Activated effector memory CD4-positive, alpha-beta T cell treated with anti-CD3 and anti-CD28 coated beads, Interleukin-2, amount 50 U/mL, for 16 hours (primary cell): ENCODE data around the gene TEX30.
"Not testable (repeated sequence)": the region's sequence is repeated elsewhere in the genome, so short reads cannot be mapped to it uniquely, and the experiment has no call there.

Experiments
- DNase-seq: peaks from one replicate; pipeline ENCODE4 v3.0.0-alpha.2; 2020

TEX30 gene

GRCh38 chr13:102773441-102774213 lies at the start of gene TEX30:
TSS of gene TEX30 (minus strand) at chr13:102773786. CDS start at chr13:102770026, 3,760 bp downstream.
- DNase-seq, result peak; percentile 95

DNA sequence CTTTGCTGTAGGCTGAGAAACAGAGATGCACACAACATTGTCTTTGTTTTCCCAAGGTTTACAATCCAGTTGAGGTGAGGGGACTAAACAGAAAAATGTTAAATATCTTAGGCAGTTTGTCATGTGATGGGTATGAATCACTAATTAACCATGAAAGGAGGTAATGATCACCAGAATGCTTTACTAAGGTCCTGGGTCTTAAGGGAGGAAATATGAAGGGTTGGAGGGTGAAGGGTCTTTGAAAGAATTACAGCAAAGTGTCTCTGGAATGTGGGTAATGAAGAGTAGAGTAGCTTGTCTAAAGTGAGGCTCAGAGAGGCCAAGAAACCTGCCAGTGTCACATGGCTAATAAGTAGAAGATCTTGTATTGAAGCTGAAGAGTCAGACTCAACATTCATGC lies 44.3 kb upstream of the TEX30 start:
- no peak for DNase-seq

DNA sequence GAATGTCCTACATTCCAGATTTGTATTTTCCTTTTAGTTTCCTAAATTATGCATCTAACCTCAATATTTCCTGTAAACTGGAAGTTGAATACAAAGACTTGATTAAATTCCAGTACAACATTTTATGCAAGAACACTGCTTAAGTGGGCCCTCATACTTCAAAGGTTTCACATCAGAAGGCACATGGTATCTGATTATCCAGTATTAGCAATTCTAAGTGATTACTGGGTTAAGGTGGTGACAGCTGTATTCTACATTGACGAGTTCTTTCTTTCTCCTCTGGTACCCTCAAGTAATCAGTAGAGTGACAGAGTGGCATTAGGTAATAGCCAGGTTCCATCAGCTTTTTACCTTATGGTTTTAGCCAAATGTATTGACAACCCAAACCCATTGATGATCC lies 43.7 kb upstream of the TEX30 start:
- DNase-seq, result no peak

DNA sequence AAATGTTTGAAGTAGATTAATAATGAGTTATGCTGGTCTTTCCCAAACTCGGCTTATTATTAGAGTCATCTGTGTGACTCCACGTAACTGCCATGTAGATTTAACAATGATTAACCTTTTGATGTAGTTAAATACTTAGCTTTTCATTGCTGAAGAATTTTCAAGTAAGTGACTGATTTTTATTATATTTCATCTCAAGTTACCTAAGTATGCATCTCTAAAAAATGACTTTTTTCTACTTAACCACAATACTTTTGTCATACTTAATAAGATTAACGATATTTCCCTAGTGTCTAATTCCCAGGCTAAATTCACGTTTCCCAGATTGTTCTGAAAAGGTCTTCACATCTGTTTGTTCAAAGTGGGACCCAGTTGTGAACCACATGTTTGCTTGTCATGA lies 43.1 kb upstream of the TEX30 start:
- no peak for DNase-seq

GRCh38 chr13:102815788-102816187 lies 42.2 kb upstream of the TEX30 start:
- DNase-seq, result no peak

DNA sequence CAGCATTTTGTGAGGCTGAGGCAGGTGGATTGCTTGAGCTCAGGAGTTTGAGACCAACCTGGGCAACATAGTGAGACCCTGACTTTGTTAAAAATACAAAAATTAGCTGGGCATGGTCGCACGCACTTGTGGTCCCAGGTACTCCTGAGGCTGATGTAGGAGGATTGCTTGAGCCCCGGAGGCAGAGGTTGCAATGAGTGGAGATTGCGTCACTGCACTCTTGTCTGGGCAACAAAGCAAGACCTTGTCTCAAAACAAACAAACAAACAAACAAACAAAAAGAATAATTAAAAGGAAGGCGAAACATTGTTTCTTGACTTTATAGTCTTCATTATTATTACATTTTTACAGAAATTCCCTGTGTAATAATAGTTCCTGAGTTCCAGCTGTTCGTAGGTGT lies 41.2 kb upstream of the TEX30 start:
- DNase-seq, result no peak

GRCh38 chr13:102814025-102814607 lies 40.5 kb upstream of the TEX30 start:
- DNase-seq, result no peak

DNA sequence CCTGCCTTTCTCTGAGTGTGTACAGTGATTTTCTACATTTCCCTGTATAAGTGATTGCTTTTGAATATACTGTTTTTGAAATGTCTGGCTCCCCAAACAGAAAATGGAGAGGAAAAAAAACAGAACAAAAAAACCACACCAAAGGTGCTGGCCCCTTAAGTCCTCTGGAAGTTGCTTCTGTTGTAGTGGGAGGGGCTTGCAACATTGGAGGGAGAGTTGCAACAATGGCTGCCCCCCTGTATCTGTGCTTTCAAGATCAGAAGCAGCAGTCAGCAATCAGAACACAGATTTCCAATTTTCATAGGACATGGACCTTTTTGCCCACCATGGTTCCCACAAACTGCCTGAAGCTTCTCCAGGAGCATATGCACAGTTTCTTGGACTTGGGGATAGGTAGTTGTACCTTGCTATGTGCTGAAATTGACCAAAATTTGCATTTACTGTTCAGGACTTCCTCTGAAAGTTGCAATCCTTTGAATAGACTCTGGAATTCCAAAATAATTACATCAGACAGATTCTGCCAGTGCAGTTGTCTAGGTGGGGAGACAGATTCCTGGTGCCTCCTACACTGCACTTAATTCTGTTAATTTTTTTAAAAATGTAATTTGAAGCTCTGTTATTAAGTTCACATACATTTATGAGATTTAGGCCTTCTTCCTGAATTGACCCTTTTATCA lies 39.2 kb upstream of the TEX30 start:
- no peak for DNase-seq

GRCh38 chr13:102807699-102808098 lies 34.1 kb upstream of the TEX30 start:
- DNase-seq, result no peak

DNA sequence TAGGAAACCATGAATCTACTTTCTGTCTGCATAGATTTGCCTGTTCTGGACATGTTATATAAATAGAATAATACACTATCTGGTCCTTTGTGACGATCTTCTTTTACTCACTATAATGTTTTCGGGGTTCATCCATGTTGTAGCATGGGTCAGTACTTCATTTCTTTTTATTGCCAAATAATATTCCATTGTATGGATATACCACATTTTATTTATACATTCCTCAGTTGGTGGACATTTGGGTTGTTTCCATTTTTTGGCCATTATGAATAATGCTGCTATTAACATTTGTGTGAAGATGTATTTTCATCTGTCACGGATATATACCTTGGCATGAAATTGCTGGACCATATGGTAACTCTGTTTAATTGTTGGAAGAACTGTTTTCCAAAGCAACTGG lies 32.1 kb upstream of the TEX30 start:
- DNase-seq, result no peak

- DNase-seq, result peak; percentile 93
Measured at GRCh38 chr13:102800145-102801041, 26.8 kb upstream of the TEX30 start.

DNA sequence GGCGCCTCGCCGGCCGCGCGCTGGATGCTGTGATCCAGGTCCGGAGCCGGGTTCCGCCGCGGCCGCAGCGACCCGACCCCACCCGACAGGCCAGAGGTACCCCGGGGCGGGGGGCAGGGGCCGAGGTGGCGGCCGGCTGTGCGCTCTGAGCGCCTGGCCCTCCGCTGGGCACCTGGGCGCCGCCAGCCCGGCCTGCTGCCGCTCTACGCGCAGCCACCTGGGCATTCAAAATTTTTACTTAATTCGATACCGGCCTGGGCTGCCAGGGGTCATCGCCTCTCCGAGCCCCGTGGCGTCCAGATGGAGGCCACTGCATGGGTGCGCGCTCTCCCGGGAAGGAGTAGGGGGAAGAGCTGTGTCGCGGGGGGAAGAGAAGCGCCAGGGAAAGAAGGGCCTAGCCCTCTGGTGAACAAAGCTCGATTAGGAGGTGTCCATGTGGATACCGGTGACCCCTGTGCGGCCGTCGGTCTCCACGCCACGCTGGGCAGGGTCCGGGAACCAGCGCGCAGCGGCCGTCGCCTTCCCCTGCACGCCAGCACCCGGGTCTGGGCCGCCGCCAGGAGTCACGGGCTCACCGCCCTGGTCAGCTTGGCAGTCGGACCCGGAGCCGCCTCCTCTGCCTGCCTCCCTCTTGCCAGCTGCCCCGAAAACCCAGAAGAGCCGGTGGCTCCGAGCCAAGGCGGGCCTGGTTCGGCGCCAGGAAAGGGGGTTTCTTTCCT lies 26.0 kb upstream of the TEX30 start:
- DNase-seq, result no peak

GRCh38 chr13:102798581-102799425 lies 25.2 kb upstream of the TEX30 start, which contains the start of the genes BIVM and POGLUT2:
TSS of gene BIVM (plus strand) at chr13:102799119. CDS start at chr13:102807268, 8,149 bp downstream.
TSS of gene POGLUT2 (minus strand) at chr13:102798976. CDS start at chr13:102798670, 306 bp downstream.
- DNase-seq, result peak; percentile 88

DNA sequence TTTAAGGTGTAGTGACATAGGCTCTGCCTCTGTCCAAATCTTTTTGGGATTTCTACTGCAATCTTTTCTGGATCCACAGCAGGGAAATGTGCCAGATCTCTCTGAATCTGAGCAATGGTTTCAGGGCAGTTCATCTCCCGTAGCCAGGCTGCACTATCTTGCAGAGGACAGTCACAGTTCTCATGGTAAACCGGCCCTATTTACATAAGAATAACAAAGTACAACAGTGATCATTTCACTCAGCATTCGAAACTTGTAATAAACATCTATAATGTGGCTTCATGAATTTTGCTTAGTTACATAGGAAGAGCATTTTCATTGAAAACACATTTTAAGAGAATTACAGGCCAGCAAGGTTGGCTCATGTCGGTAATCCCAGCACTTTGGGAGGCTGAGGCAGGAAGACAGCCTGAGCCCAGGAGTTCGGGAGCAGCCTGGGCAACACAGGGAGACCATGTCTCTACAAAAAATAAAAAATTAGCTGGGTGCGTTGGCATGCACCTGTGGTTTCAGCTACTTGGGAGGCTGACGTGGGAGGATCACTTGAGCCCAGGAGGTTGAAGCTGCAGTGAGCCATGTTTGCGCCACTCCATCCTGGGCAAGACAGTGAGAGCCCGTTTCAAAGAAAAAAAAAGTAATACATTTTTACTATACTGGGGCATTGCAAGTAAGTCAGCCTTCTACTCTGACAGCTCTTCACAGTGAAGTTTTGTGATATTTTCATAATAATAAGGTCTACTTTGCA lies 20.2 kb upstream of the TEX30 start:
- DNase-seq, result no peak

GRCh38 chr13:102792396-102792795 lies 18.8 kb upstream of the TEX30 start:
- no peak for DNase-seq

GRCh38 chr13:102788683-102789082 lies 15.1 kb upstream of the TEX30 start:
- DNase-seq, result no peak

GRCh38 chr13:102784483-102784882 lies 10.9 kb upstream of the TEX30 start:
- no peak for DNase-seq

DNA sequence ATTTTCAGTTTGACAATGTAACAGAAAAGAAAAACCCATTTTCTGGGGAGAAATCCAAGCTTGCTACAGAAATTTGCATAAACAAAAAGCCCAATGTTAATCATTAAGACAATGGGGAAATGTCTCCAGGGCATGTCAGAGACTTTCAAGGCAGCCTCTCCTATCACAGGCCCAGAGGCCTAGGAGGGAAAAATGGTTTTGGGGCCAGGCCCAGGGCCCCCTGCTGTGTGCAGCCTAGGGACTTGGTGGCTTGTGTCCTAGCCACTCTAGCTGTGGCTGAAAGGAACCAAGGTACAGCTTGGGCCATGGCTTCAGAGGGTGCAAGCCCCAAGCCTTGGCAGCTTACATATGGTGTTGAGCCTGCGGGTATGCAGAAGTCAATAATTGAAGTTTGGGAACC lies 8.0 kb upstream of the TEX30 start:
- no peak for DNase-seq

- DNase-seq, result not testable (repeated sequence)
Measured at GRCh38 chr13:102780656-102781055, 7.1 kb upstream of the TEX30 start.

- DNase-seq, result peak; percentile 65
Measured at GRCh38 chr13:102779436-102780159, 6.0 kb upstream of the TEX30 start.
